NCI-H2196 treated with DMSO at 0.1 percent for 48 hours (cell line): Measurements from ENCODE around the gene HJURP.

Source experiments
- DNase-seq: peaks from one replicate; lab custom pipeline; 2025; ENCODE audit not compliant: unreplicated experiment; lab: John Stamatoyannopoulos, UW

Gene HJURP

DNA sequence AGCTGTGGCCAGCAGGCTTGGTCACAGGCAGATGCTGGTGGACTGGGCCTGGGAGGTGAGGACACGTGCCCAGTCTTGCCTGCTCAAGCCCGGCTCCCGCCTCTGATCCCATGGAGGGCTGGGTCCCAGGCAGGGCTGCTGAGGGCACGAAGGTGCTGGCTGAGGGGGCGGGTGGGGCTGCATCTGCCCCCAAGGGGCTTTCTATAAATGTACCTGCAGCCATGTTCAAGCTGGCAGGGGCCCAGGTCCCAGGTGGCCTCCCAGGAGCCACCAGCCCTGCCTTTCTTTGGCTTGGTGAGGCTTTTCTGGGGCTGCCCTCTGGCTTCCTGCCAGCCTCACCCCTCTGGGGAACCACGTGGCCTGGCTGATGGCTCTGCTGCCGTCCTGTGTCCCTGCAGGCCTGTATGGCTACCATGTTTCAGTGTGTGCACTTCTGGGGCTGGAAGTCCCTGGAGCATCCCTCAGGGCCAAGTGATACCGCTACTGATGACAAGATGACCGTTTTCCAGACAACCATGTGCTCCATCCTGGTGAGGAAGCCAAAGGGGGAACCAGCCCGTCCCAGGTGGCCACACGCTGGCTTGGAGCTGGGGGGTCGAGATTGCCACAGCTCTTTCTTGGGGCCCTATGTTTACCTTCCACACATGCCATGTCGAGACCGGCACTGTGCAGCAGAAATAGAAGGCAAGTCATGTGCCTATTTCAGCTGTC, 23.2 kb downstream of the HJURP start:
- no peak for DNase-seq

DNA sequence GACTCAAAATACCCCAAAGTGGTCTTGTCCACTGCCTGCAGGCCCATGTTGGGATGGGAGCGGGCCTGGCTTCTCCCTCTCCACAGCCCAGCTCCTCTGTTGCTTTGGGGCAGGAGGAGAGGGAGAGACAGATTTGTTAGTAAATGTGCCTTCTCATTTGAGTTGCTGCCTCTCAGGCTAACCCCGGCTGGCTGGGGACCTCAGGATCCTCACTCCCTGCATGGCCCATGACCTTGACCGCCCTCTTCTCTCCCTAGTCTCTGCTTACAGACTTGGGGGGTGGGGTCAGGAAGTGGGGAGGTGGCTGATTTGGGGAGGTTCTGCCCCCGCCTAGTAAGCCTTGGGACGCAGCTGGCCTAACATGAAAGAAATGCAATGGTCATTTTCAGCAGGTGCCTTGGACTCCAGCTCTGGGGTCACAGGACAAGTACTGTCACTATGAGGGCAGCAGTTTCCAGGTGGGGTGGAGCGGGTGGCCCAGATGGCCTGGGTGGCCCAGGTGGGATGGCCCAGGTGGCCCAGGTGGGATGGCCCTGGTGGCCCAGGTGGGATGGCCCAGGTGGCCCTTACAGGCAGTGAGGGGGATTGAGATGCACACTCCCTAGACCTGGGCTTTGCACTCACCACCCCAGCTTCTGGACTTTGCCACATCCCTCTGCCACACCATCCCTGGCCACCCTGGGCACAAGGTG, 24.1 kb downstream of the HJURP start:
- no peak for DNase-seq

DNA sequence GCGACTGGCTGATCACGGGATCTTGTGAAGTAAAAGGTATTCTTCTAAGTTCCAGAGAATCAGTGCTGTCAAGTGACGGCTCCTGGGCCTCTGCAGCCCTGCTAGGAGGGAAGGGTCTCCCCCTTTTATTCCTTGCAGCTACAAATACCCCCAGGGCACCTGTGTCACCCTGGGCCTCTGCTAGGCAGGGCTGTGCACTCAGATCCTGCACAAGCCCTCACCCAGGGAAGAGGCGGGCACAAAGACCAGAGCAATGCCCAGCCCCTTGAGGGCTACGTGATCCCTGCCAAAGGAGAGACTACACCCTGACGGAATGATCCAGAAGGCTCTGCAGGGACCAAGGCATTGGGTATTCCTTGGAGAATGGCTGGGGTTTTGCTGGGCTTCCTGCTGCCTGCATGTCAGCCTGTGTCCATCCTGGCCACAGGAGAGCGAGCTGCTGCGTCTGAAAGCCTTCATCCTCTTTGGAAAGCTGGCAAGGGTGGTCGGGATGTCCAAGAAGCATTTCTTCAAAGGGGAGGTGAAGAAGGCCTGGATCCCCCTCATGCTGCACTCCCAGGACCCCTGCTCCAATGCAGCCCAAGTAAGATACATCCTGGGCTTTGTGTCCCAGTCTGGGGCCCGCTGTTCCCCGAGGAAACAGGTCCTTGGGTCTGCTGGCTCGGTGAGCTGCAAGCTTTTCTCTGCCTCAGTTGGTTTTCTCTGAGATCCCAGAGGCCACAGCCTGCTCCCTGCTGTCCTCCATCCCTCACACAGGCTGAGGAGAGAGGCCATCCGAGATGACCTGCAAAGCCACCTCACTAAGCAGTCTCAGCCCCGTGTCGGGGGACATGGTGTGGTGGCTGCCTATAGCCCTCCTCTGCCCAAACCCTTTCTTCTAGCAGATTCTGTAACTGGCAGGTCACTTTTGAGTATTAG, 24.9 kb downstream of the HJURP start:
- no peak for DNase-seq

DNA sequence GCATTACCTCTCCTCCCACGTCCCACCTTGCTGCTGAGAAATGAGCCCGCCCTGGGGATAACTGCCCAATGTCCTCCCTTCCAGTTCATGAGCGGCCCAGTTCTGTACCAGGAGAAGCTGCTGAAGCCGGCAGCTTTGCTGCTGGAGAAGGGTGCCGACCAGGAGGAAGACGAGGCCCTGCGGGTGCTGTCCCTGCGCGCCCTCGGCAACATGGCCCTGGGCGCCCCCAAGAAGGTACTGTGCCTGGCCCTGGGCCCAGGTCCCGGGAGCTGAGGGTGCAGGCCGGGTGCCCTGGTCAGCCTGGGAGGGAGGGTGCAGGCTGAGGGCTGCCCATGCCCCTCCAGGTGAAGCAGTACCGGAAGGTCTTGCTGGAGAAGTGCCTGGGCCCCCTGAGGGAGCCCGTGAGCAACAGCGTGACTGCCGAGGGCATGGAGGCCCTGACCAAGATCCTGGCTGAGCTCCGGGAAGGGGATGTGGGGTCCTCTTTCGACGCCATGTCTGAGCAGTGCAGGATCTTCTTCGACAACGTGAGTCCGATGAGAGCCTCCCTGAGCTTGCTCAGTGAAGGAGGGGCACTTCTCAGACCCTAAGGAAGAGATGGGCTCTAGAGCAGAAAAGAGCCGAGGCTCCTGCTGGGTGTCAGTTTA, 25.7 kb downstream of the HJURP start:
- no peak for DNase-seq

DNA sequence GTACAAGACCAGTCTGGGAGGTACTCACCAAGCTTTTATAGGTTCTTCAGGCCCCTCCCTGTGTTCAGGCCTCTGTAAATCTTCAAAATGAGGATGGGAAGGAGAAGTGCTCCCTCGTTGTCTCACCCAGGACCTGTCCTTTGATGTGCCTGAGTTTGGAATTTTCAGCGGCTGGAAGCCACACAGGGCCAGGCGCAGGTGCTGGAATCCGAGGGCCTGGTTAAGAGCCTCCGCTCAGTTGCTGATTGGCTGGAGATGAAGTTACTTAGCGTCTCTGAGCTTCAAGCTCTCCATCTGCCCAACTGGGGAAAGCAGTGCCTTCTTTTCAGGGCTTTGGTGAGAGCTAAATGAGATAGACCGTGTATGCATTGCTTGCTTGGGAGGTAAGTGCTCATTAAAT, 30.0 kb downstream of the HJURP start:
- DNase-seq: no peak

DNA sequence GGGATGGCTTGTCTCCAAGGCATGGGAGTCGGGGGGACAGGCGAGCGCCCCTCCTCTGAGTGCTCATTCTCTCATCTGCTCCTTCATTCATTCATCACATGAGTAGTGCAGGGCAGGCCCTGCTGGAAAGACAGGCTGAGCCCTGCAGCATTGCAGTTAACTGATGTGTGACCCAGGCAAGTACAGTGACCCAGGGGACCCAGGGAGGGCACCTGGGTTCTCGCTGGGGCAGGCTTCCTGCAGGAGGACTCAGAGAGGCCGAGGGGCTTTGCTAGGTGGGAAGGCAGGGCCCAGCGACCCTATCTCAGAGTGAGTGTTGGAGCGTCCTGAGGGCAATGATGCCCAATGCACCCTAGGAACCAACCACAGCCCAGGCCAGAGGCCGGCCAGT, 30.6 kb downstream of the HJURP start:
- no peak for DNase-seq

DNA sequence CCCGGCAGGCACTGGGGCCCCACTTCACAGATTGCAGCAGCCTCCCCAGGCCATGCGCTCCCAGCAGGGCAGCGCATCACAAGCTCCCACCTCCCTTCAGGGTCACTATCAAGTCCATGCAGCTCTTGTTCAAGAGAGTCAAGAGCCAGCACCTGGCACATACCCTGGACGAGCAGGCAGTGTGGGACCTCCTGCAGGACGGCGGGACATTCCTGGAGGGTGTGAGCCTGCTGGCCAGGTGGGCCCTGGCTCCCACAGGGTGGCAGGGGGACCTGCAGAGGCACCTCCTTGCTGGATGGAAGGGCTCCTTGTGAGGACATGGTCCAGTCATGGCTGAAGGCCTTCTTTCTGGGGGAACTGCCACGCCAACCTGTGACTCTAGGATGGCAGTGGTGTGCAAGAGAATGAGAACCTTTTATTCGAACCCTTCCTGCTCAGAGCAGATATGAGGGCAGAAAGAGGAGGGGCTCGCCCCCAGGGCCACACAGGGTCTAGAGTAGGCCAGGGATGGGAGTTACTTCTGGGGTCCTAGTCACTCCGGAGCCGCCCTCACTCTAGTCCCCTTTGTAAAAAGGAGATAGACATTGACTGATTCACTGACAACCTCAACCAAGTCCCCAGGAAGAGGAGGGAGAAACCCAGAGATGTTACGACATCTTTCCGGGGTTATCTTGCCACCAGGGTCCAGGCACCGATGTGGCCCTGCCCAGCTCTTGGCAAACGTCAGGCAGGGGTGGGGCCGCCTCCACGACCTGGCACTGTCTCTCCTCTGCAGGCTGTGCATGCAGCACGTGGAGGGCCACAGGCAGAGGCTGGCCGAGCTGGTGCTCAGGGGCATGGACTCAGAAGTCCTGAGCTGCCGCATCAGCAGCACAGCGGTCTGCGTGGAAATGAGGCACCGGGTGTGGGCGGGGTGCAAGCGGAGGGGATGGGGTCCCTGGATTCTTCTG, 31.3 kb downstream of the HJURP start:
- no peak for DNase-seq

DNA sequence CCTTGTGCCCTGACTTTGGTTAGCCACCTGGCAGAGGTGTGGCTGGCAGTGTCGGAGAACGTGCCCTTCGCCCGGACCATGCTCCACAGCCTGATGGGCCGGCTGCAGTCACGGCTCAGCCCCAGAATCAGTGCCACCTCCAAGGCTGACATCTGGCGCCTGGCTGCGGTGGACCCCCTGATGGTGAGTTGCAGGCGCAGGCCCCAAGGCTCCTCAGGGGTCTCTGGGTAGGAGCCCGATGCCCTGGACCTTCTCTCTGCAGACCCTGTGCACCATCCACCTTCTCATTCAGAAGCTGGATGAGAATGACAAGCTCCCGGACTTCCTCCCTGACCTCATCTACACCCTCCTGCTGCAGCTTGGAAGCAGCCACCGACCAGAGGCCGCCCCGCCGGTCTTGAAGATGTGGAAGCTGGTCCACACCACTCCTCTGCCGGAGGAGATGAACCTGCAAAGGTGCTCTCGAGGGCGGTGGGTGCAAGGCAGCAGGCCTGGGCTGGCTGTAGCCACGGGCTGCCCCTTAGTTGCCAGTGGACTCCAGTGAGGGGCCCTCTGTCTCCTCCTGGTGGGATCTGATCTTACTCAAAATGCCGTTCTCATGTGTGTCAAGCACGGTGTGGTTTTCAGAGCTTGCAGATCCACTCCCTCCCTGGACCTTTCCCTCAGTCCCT, 32.1 kb downstream of the HJURP start:
- no peak for DNase-seq

DNA sequence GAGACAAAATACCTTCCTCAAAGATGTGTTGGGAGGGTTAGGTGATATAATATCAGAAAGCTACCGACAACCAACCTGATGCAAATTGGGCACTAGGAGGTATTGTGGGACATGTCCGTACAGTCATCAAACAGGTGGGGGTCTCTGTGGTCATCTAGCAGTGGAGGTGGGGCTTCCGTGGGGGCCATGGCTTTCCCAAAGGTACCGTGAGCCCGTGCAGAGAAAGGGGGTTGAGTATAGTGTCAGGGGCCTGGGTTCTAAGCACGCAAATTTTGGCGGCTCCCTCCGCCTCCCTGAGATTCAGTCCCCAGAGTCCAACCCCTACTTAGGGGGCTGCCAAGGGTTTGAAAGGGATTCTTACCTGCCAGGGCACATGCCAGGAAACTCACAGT, 32.6 kb downstream of the HJURP start:
- no peak for DNase-seq

DNA sequence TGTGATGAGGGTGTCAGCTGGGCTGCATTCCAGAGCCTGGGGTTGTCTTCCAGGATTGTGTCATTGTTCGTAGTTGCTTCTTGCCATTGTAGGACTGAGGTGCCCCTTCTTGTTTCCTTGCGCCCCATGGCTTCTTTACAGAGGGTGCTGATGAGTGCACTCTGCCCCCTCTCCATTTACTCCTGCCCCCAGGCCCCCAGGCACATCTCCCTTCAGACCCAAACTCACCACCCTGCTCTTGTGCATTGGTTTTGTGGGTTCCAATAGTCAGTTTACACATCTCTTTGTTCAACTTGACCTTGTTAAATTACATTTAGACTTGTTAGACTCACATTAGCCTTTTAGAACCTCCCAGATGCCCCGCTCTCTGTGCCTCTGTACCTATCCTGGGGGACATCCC, 33.1 kb downstream of the HJURP start:
- no peak for DNase-seq

DNA sequence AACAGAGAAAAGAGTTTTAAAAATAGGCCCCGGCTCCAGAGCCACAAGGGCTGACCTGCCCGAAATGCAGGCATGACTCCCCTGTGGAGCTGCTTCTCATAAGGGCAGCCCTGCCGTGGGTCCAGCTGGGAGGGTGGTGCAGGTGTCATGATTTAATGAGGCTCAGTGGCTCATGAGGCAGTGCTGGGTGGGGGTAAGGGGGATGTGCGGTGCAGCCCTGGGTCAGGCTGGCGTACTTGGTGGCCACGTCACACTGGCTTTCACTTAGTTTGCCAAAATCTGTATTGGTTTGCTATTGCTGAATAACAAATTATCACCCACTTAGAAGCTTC, 33.6 kb downstream of the HJURP start:
- no peak for DNase-seq

DNA sequence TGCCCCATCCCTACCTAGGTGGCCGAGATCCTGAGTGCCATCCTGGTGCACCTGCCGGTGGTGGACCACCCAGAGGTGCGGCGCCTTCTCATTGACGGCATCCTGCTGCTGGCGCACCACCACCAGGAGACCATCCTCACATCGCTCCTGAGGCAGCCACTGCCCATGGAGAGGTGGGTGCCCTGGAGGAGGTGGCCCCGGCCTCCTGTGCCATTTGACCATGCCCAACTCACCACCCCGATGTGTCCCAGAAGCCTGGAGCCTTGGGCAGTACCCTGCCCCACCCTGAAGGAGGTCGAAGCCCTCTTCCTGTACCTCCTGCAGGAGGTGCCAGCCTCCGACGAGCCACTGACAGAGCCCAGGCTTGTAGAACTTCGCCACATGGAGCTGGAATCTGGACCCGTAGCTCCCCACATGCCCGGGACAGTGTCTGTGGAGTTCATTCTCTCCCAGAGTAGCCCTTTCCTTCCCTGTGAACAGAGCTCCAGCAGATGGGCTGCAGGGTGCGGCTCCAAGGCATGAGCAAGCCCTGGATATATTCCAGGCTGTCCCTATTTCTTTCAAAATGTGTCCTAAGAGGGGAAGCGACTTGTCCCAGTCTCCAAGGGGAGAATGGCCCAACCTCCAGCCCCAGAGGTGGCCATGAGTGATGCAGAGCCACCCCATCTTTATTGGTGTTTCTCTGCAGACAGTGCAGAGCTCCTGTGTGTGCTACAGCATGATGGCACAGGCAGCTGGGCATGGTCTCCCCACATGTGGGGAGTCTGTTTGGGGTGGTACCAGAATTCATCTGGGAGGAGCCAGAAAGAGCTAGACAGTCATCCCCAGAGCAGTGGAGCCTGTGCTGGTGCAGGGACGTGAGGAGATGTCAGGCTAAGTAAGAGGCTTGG, 34.2 kb downstream of the HJURP start:
- no peak for DNase-seq

DNA sequence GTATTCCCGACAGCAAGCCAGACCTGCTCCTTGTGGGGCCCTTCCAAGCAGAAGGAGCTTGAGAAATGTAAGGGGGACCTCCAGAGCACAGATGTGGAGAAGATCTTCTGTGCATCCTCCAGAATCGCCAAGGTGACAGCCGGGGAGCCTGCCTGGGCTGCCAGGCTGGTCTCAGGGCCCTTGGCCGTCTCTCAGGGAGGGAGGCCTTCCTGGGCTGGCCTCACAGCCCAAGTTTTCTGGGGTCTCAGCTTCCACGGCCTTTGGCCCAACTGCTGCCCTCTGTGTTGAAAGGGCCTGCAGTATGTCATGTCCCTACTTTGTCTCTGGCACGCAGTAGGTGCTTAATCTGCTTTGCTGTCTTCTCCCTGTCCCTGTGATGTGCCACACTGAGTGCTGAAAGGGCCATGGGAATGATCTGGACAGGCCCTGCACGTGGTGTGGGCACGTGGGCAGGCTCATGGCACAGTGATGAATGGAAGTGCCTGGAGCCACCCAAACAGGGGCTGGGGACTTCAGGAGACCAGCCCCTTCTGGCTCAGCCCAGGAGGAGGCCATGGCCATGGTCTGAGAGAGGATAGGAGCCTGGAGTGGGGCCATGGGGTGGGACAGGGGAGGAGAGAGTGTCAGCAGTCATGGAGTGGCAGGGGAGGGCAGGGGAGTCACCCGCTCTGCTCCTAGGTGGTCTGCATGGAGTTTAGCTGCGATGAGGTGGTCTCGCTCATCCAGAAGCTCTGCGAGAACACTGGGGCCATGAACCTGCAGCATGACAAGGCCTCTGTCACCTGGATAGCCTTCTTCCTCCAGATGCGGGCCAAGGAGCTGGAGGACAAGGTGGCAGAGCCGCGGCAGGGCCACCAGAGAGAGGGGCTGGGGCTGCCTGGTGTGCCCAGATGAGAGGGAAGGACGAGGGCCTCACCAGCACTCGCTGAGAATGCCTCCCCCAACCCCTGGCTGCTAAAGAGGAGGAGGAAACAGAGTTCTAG, 35.4 kb downstream of the HJURP start:
- no peak for DNase-seq

DNA sequence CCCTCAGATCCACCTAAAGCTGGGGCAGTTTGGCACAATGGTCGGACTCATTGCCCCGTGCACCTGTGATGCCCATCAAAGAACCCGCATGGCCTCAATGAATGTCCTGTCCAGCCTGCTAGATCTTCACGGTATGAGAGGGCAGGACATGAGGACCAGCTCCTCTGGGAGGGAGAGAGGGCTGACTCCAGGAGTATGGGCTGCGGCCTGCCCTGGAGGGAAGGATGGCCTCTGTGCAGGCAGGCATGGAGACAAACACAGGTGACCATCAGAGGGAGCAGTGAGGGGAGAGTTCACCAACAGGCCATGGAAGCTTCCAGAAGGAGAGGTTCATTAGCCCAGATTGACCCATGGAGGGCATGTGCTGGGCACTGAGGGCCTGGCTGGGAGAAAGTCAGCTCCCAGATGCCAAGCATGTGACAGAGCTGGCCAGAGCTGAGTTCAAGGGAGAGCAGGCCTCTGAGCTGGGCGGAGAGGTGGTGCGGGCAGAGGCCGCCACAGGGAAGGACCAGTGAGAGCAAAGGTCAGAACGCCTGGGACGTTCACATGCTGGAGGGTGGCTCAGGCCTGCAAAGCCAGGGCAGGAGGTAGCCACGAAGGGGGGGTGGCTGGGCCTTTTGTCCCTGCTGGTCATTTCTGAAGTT, 36.2 kb downstream of the HJURP start:
- no peak for DNase-seq

DNA sequence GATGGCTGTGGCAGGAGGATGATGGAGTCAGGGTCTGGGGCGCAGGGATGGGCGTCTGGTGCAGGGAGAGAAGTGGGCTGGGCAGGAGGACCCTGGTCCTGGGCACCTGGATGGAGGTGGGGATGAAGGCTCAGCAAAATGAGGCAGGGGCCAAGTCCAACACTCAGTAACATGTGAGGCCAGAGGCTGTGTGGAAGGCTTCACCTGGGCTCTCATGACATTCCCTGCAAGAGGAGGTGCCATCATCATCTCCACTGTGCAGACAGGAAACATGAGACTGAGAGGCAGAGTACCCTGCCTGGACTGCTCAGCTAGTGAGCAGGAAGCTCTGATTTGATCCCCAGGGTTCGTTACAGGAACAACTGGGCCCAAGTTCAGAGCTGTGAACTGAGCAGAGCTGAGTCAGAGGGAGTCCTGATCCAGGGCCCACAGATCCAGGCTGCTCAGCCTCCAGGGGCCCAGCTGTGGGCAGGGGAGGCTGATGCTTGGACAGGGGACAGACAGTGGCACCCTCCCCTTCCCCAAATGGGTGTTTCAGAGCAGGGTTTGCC, 36.9 kb downstream of the HJURP start:
- DNase-seq: no peak

DNA sequence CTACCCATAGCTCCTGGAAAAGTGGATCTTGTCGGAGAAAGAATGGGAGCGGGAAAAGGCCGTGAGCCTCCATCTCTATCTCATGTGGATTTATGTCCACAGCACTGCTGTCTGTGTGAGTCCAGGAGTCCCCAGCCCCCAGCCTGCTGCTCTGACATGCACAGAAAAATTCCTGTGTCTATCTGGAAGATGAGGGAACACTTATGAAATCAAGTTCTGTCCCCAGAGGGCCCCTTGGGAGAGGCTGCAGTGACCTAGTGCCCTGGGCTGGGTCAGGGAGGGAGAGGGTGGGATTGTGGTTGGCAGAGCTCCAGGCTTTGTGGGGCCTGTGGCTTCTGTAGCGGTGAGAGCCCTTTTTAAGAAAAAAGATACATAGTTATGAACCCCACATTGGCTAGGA, 37.6 kb downstream of the HJURP start:
- DNase-seq: no peak

DNA sequence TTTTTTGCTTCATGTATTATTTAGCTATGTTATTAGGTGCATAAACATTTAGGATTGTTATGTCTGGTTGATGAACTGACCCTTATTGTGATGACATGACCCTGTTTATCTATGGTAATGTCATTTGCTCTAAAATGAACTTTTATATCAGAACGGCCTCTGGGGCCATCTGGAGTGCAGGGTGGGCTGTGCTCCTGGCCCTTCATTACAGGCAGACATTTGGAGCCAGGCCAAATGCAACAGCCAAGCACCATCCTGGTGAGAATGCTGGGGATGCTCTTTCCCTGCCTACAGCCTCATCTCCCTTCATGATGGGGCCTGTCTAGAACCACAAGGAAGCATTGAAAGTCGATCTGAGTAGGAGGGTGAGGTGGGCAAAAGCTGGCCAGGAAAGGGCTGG, 38.0 kb downstream of the HJURP start:
- DNase-seq: no peak
